ENCODE data around the gene GZMA.

DNA sequence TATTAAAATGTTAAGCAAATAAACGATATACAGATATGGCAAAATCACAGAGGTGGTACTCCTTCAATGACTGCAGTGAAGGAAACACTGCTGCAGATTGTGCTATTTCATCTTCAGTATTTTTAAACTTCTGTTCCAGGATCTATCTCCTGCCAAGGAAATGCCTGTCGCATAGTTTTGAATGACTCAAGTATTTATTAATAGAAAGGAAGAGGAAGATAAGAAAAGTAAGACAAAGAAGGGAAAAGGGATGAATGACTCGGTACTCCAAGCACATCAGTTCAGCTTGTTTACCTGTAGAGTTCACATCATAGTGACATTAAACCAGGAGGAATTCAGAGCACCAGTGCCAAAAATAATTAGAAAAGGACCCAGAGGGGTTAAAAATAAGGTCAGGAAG is 52.4 kb downstream of the GZMA start:
- TF ChIP-seq EZH2 (IDR thresholded peaks at IDR 0.05; ENCODE audit: insufficient read depth, poor library complexity, severe bottlenecking) (no peak), EZH2phosphoT487 (IDR thresholded peaks at IDR 0.05; ENCODE audit: insufficient read depth, low read depth) (no peak)

Measured in GM23248 (cell line).